HepG2 (cell line): ENCODE data around the gene UBE2QL1. TPM values are rescaled to one million over a fixed set of nuclear protein-coding genes. Genes with fewer than 3 reads are reported as not detected.

Experiments used
- ATAC-seq: fragments of 200-7000 bp; cut with Tn5 transposase; 3 replicates; pipeline ENCODE4 v1.9.1; 2020; ENCODE audit warnings: mild to moderate bottlenecking, moderate library complexity
- BruUV-seq: library from RNA; stranded (reverse); fragments of 400-500 nt; replicated peaks from 2 replicates; lab custom pipeline; 2021; lab: Mats Ljungman, UMichigan
- CTCF ChIA-PET: fragments of 300-600 bp; formaldehyde crosslinking; extraction: SDS; loops from one replicate; lab custom pipeline; 2021; ENCODE audit warnings: low total read pairs, inconsistent platforms, low intra/inter-chr PET ratio; lab: Yijun Ruan, JAX
- POLR2A ChIA-PET: fragments of 350-600 bp; sonication (Branson Sonifier 250); formaldehyde crosslinking; loops from one replicate; lab custom pipeline; 2020; ENCODE audit warnings: antibody characterized with exemption, inconsistent platforms; lab: Yijun Ruan, JAX
- DNase-seq: peaks from one replicate; pipeline ENCODE4 v3.0.0-alpha.2; 2015; ENCODE audit warnings: low spot score
- FAIRE-seq: peaks from 3 replicates; lab custom pipeline; 2011; peaks lifted over from hg19 to GRCh38; lab: Jason Lieb, UNC
- H2AFZ ChIP-seq: one replicate; pipeline ENCODE4 v1.6.1; 2011; ENCODE audit warnings: low read length, inconsistent platforms
- H3K27ac ChIP-seq: fragments of 300-600 bp; 3 replicates; pipeline ENCODE4 v1.8.0; 2011; ENCODE audit warnings: mixed run types, mild to moderate bottlenecking, mixed read lengths, low read length, inconsistent platforms; ENCODE audit not compliant: insufficient read depth; ENCODE audit errors: extremely low read length
- H3K27me3 ChIP-seq, 2 experiments: fragments of 200-600 bp in 1 of 2; 2 replicates in 1 of 2; 3 replicates in 1 of 2; pipeline versions ENCODE4 v1.6.0 to v1.8.0; 2011; ENCODE audit warnings: low read length in 2 of 2, mild to moderate bottlenecking in 2 of 2, moderate library complexity in 2 of 2, inconsistent platforms in 1 of 2; ENCODE audit not compliant: insufficient read depth in 2 of 2, control insufficient read depth in 1 of 2
- H3K36me3 ChIP-seq, 2 experiments: fragments of 200-600 bp in 1 of 2; replicated peaks in 1 of 2; 2 replicates in 1 of 2; 3 replicates in 1 of 2; pipeline versions ENCODE4 v1.5.1 to v1.8.0; 2011; ENCODE audit warnings: low read length in 2 of 2, inconsistent platforms in 1 of 2; ENCODE audit not compliant: insufficient read depth in 2 of 2, control insufficient read depth in 1 of 2
- H3K4me1 ChIP-seq: 2 replicates; pipeline ENCODE4 v1.5.1; 2012; ENCODE audit warnings: low read length, inconsistent platforms; ENCODE audit not compliant: insufficient read depth
- H3K4me2 ChIP-seq: 2 replicates; pipeline ENCODE4 v1.6.0; 2011; ENCODE audit warnings: low read depth, low read length, inconsistent platforms
- H3K4me3 ChIP-seq, 3 experiments: fragments of 200-600 bp in 1 of 3; sonication (generic), shearing (Covaris generic) in 1 of 3; replicated peaks in 1 of 3; 2 replicates each; pipeline ENCODE4 v1.5.1; 2011 to 2016; ENCODE audit warnings: low read length in 3 of 3, inconsistent platforms in 2 of 3, low read depth in 2 of 3, mild to moderate bottlenecking in 2 of 3, control low read depth in 1 of 3, mixed read lengths in 1 of 3; ENCODE audit not compliant: insufficient read depth in 1 of 3
- H3K79me2 ChIP-seq: one replicate; pipeline ENCODE4 v1.6.1; 2011; ENCODE audit warnings: low read length, inconsistent platforms; ENCODE audit not compliant: insufficient read depth
- H3K9ac ChIP-seq: 2 replicates; pipeline ENCODE4 v1.6.0; 2011; ENCODE audit warnings: mild to moderate bottlenecking, low read depth, low read length, inconsistent platforms; ENCODE audit not compliant: insufficient read depth
- H3K9me3 ChIP-seq: 2 replicates; pipeline ENCODE4 v1.5.1; 2012; ENCODE audit warnings: mild to moderate bottlenecking, low read length
- H4K20me1 ChIP-seq: 2 replicates; pipeline ENCODE4 v1.6.0; 2011; ENCODE audit warnings: inconsistent platforms, mild to moderate bottlenecking, low read length, moderate library complexity; ENCODE audit not compliant: insufficient read depth
- AGO2 ChIP-seq: fragments of 200-400 bp; formaldehyde crosslinking; optimal IDR thresholded peaks from 2 replicates; pipeline ENCODE3; 2017; ENCODE audit warnings: mild to moderate bottlenecking, low read depth, low read length, moderate library complexity
- HDAC6 ChIP-seq: fragments of 200-600 bp; sonication (generic); IDR thresholded peaks from 2 replicates; pipeline ENCODE4 v1.7.0; 2017; ENCODE audit warnings: mild to moderate bottlenecking, antibody characterized with exemption, low read length, low read depth
- HNRNPL ChIP-seq: fragments of 200-400 bp; formaldehyde crosslinking; IDR thresholded peaks from 2 replicates; pipeline ENCODE4 v1.6.1; 2017; ENCODE audit warnings: mild to moderate bottlenecking, low read depth, low read length
- KDM4B ChIP-seq: sonication (generic); formaldehyde crosslinking; IDR thresholded peaks from 2 replicates; pipeline ENCODE4 v1.4.0; 2020; ENCODE audit warnings: missing genetic modification reagents
- NCOA2 ChIP-seq: sonication (generic); formaldehyde crosslinking; IDR thresholded peaks from 2 replicates; pipeline ENCODE4 v1.8.0; 2022; ENCODE audit warnings: inconsistent platforms
- NFE2L2 ChIP-seq: fragments of 150-350 bp; IDR thresholded peaks from 2 replicates; pipeline ENCODE4 v1.6.1; 2014; ENCODE audit warnings: low read length
- PHF21A ChIP-seq: sonication (generic); formaldehyde crosslinking; IDR thresholded peaks from 2 replicates; pipeline ENCODE4 v1.5.0; 2020; ENCODE audit warnings: mild to moderate bottlenecking, missing genetic modification reagents
- SNAPC2 ChIP-seq: sonication (generic); formaldehyde crosslinking; IDR thresholded peaks from 2 replicates; pipeline ENCODE4 v1.8.1; 2022; ENCODE audit warnings: mild to moderate bottlenecking, missing genetic modification reagents
- SP4 ChIP-seq: sonication (generic); formaldehyde crosslinking; IDR thresholded peaks from 2 replicates; pipeline ENCODE4 v1.8.1; 2023; ENCODE audit warnings: mild to moderate bottlenecking, missing genetic modification reagents
- SYNCRIP ChIP-seq: fragments of 200-400 bp; formaldehyde crosslinking; IDR thresholded peaks from 2 replicates; pipeline ENCODE4 v1.6.1; 2018; ENCODE audit warnings: mild to moderate bottlenecking, low read depth, low read length; ENCODE audit not compliant: insufficient read depth
- ZMAT3 ChIP-seq: sonication (generic); formaldehyde crosslinking; conservative IDR thresholded peaks from 2 replicates; pipeline ENCODE4 v1.7.0; 2021; ENCODE audit warnings: missing genetic modification reagents
- ZMAT5 ChIP-seq: sonication (generic); formaldehyde crosslinking; IDR thresholded peaks from 2 replicates; pipeline ENCODE4 v1.5.0; 2020; ENCODE audit warnings: mild to moderate bottlenecking, low read depth, missing genetic modification reagents, borderline replicate concordance
- ZNF235 ChIP-seq: sonication (generic); formaldehyde crosslinking; IDR thresholded peaks from 2 replicates; pipeline ENCODE4 v1.8.1; 2023; ENCODE audit warnings: mild to moderate bottlenecking, missing genetic modification reagents, borderline replicate concordance
- ZNF282 ChIP-seq: fragments of 450-650 bp; IDR thresholded peaks from 2 replicates; pipeline ENCODE4 v1.6.1; 2018; ENCODE audit not compliant: partially characterized antibody
- ZNF468 ChIP-seq: sonication (generic); formaldehyde crosslinking; IDR thresholded peaks from 2 replicates; pipeline ENCODE4 v1.8.0; 2022; ENCODE audit warnings: mild to moderate bottlenecking, moderate library complexity, missing genetic modification reagents
- ZNF768 ChIP-seq: sonication (generic); formaldehyde crosslinking; IDR thresholded peaks from 2 replicates; pipeline ENCODE4 v1.4.0; 2020; ENCODE audit warnings: missing genetic modification reagents
- ZZZ3 ChIP-seq: sonication (generic); formaldehyde crosslinking; IDR thresholded peaks from 2 replicates; pipeline ENCODE4 v1.4.0; 2020; ENCODE audit warnings: missing genetic modification reagents, mild to moderate bottlenecking, borderline replicate concordance
- WGBS: methylation state at CpG from one replicate; pipeline ENCODE4 v1.1.6; 2017; ENCODE audit warnings: low lambda C conversion rate; 5-methylcytosine and 5-hydroxymethylcytosine counted together
- in situ Hi-C: cut with HindIII; loops from 2 replicates; pipeline ENCODE4 v1.10.0; 2017; ENCODE audit warnings: low pct_unique_long_range_greater_than_20kb; ENCODE audit not compliant: extremely low pct_ligation_motif_present
- intact Hi-C: fragments of 100-400 bp; cut with micrococcal nuclease; formaldehyde crosslinking; loops from one replicate; pipeline ENCODE4 v1.10.0; 2022; ENCODE audit not compliant: unreplicated experiment
- polyA plus RNA-seq, 8 experiments: library from polyadenylated mRNA; depleted of rRNA in 3 of 8; stranded (reverse) in 7 of 8; unstranded in 1 of 8; fragments of >200 nt; fragmentation: Illumina TruSeq in 4 of 8; extraction: Trizol in 4 of 8; gene quantifications; 2 replicates each; pipeline versions ENCODE4 v1.2.1 to v1.2.3, GENCODE V29; 2011 to 2016; ENCODE audit warnings: low read depth in 4 of 8, missing spikeins in 1 of 8, mixed read lengths in 1 of 8; ENCODE audit not compliant: insufficient read depth in 1 of 8
- total RNA-seq, 5 experiments: library from RNA; depleted of rRNA; stranded (reverse); fragments of >200 nt; fragmentation: Illumina TruSeq; extraction: Trizol; gene quantifications; 2 replicates each; pipeline ENCODE4 v1.2.3, GENCODE V29; 2016; ENCODE audit warnings: low read depth in 1 of 5
- TF ChIP-seq, protein P1 (sequence below): sonication (generic); formaldehyde crosslinking; IDR thresholded peaks from 2 replicates; pipeline ENCODE4 v1.4.0; 2020; ENCODE audit warnings: missing genetic modification reagents, mild to moderate bottlenecking, borderline replicate concordance
- TF ChIP-seq, protein P2 (sequence below): sonication (generic); formaldehyde crosslinking; IDR thresholded peaks from 2 replicates; pipeline ENCODE4 v1.5.0; 2020; ENCODE audit warnings: missing genetic modification reagents

The UBE2QL1 gene
- total and polyA plus RNA-seq, 2 of the 13 experiments (the other 11 are each of a cell fraction or from before 2014, with no cell fraction given), result not detected

DNA sequence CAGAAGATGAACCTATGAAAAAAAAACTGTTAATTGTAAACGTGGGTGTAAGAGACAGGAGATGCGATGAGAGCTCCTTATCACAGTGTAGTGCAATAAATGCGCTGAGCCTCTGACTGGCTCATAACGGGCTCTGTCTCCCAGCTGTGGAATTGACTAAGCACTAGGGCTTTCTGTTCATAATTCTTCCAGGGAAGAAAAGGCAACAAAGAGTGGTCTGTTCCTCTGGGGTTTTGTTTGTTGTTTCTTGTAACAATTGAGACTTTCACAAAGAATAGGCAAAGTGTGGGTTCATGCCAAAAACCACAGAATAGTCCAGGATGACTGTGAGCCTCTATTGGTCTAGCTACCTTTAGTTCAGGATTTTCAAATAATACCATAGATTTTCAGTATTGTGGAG is 39.4 kb downstream of the UBE2QL1 start:
- Histone ChIP-seq H3K9ac (no peak overlapping the region), H4K20me1 (no peaks in the 10 kb centered on the region), H2AFZ (no peak overlapping the region), H3K27me3 (peaks cover 0 to 17% of the 10 kb centered on the region in 2 experiments; a peak in 3 of 5 replicates), H3K4me3 (no peak overlapping the region), H3K9me3 (no peaks in the 10 kb centered on the region), H3K36me3 (no peaks in the 10 kb centered on the region), H3K4me1 (no peaks in the 10 kb centered on the region), H3K27ac (no peak overlapping the region), H3K4me2 (no peak overlapping the region), H3K79me2 (no peaks in the 10 kb centered on the region)
- no peak for ATAC-seq
- POLR2A ChIA-PET, result no interaction called here
- intact Hi-C loops (no loop called here), in situ Hi-C loops (no loop called here)
- DNase-seq, result no peak
- CTCF ChIA-PET, result no interaction called here
- 54% methylated on average over 4 of the region's 4 CpGs for WGBS
- no peak for FAIRE-seq
- no peak for TF ChIP-seq NCOA2 (CRISPR knock-in tag)
- TF ChIP-seq HNRNPL, result no peak
- no peak for TF ChIP-seq PHF21A (CRISPR knock-in tag)
- BruUV-seq, result no TSS peak

GRCh38 chr5:6489643-6490185 is 41.1 kb downstream of the UBE2QL1 start:
- TF ChIP-seq, protein P1, sequence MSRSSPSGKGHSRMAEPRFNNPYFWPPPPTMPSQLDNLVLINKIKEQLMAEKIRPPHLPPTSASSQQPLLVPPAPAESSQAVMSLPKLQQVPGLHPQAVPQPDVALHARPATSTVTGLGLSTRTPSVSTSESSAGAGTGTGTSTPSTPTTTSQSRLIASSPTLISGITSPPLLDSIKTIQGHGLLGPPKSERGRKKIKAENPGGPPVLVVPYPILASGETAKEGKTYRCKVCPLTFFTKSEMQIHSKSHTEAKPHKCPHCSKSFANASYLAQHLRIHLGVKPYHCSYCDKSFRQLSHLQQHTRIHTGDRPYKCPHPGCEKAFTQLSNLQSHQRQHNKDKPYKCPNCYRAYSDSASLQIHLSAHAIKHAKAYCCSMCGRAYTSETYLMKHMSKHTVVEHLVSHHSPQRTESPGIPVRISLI, result no peak
- no peak for TF ChIP-seq HDAC6
- TF ChIP-seq, protein P2, sequence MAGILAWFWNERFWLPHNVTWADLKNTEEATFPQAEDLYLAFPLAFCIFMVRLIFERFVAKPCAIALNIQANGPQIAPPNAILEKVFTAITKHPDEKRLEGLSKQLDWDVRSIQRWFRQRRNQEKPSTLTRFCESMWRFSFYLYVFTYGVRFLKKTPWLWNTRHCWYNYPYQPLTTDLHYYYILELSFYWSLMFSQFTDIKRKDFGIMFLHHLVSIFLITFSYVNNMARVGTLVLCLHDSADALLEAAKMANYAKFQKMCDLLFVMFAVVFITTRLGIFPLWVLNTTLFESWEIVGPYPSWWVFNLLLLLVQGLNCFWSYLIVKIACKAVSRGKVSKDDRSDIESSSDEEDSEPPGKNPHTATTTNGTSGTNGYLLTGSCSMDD (CRISPR knock-in tag), result no peak
- no peak for TF ChIP-seq ZMAT5
- TF ChIP-seq NFE2L2, result no peak
- TF ChIP-seq KDM4B (CRISPR knock-in tag), result no peak
- TF ChIP-seq SP4, result no peak
- no peak for TF ChIP-seq ZNF468 (CRISPR knock-in tag)
- no peak for TF ChIP-seq ZNF282
- TF ChIP-seq SNAPC2 (CRISPR knock-in tag), result no peak
- no peak for TF ChIP-seq ZNF768
- no peak for TF ChIP-seq ZMAT3 (CRISPR knock-in tag)
- no peak for TF ChIP-seq SYNCRIP
- TF ChIP-seq ZNF235 (CRISPR knock-in tag), result no peak
- no peak for TF ChIP-seq AGO2
- TF ChIP-seq ZZZ3, result no peak
- no peak for FAIRE-seq
- no peaks in the 10 kb centered on the region for H4K20me1 ChIP-seq
- no peak overlapping the region for H3K9ac ChIP-seq
- no peaks in the 10 kb centered on the region for H3K9me3 ChIP-seq
- H3K79me2 ChIP-seq, result no peaks in the 10 kb centered on the region
- no TSS peak for BruUV-seq
- DNase-seq, result no peak
- no peak overlapping the region for H2AFZ ChIP-seq
- no peak overlapping the region for H3K4me3 ChIP-seq
- H3K36me3 ChIP-seq, result no peaks in the 10 kb centered on the region
- peaks cover 0 to 23% of the 10 kb centered on the region in 2 experiments; a peak in 3 of 5 replicates for H3K27me3 ChIP-seq
- ChIA-PET CTCF (no interaction called here), POLR2A (no interaction called here)
- H3K4me1 ChIP-seq, result peaks cover 1% of the 10 kb centered on the region; the same call in 1 of the 2 replicates
- 100% methylated on average over 4 of the region's 10 CpGs for WGBS
- in situ Hi-C loops, result no loop called here
- no peak overlapping the region for H3K4me2 ChIP-seq
- ATAC-seq, result no peak
- H3K27ac ChIP-seq, result no peak overlapping the region
- intact Hi-C loops, result no loop called here
